ENCODE results near the gene NRSN2.
A peak's percentile ranks its signal among the peaks of the same experiment; 100 is the strongest.

DNA sequence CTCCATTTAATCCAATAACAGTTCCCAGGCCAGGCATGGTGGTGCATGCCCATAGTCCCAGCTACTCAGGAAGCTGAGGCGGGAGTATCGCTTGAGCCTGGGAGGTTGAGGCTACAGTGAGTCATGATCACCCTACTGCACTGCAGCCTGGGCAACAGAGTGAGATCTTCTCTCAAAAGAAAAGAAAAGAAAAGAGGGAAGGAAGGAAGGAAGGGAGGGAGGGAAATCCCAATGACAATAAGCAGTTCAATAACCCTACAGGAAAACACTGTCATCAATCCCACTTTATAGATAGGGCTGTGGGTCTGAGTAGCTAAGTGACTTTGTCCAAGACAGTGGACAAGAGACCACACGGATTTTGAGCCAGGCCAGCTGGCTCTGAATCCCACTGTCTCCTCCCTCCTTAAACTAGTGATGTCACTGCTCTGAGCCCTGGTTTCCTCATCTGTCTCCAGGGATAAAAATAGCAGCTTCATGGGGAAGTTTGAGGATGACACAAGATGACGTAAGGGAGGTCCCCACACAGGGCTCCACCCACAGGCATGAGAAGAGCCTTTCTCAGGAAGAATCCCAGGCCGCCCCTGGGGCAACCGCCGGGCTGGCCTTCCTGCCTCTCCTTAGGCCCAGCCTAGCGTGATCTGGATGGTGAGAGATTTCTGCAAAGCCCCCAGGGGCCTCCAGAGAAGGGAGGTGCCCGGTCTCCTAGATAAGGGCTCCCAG, 26.4 kb downstream of the NRSN2 start:
- TF ChIP-seq EP300 (IDR thresholded peaks at IDR 0.05), result no peak
- TF ChIP-seq, protein P1, sequence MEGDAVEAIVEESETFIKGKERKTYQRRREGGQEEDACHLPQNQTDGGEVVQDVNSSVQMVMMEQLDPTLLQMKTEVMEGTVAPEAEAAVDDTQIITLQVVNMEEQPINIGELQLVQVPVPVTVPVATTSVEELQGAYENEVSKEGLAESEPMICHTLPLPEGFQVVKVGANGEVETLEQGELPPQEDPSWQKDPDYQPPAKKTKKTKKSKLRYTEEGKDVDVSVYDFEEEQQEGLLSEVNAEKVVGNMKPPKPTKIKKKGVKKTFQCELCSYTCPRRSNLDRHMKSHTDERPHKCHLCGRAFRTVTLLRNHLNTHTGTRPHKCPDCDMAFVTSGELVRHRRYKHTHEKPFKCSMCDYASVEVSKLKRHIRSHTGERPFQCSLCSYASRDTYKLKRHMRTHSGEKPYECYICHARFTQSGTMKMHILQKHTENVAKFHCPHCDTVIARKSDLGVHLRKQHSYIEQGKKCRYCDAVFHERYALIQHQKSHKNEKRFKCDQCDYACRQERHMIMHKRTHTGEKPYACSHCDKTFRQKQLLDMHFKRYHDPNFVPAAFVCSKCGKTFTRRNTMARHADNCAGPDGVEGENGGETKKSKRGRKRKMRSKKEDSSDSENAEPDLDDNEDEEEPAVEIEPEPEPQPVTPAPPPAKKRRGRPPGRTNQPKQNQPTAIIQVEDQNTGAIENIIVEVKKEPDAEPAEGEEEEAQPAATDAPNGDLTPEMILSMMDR (IDR thresholded peaks at IDR 0.05), result no peak
- TF ChIP-seq POLR2AphosphoS5 (IDR thresholded peaks at IDR 0.05), result peak; percentile 16 to 21
